Osteoblast (primary cell): ENCODE data around the gene MYH14. TPM values are rescaled to one million over a fixed set of nuclear protein-coding genes. Genes with fewer than 3 reads are reported as not detected.
A peak's percentile ranks its signal among the peaks of the same experiment; 100 is the strongest.

Source experiments
- DNase-seq: peaks from one replicate; pipeline ENCODE4 v3.0.0; 2011; ENCODE audit warnings: low spot score, mixed read lengths; ENCODE audit not compliant: insufficient read length; ENCODE audit errors: missing footprints
- H2AFZ ChIP-seq: 2 replicates; pipeline ENCODE4 v1.6.0; 2011; ENCODE audit warnings: mild to moderate bottlenecking, low read length
- H3K27ac ChIP-seq: 2 replicates; pipeline ENCODE4 v1.5.1; 2011; ENCODE audit warnings: mild to moderate bottlenecking, low read depth, low read length, moderate library complexity
- H3K27me3 ChIP-seq: 2 replicates; pipeline ENCODE4 v1.6.0; 2012; ENCODE audit warnings: mild to moderate bottlenecking, control low read depth, inconsistent platforms, low read length, moderate library complexity; ENCODE audit not compliant: insufficient read depth
- H3K36me3 ChIP-seq: 2 replicates; pipeline ENCODE4 v1.5.1; 2011; ENCODE audit warnings: mild to moderate bottlenecking, low read length, control low read depth, moderate library complexity; ENCODE audit not compliant: insufficient read depth
- H3K4me1 ChIP-seq: 2 replicates; pipeline ENCODE4 v1.5.1; 2011; ENCODE audit warnings: mild to moderate bottlenecking, low read length, control low read depth, moderate library complexity; ENCODE audit not compliant: insufficient read depth
- H3K4me2 ChIP-seq: 2 replicates; pipeline ENCODE4 v1.6.0; 2011; ENCODE audit warnings: mild to moderate bottlenecking, low read length; ENCODE audit not compliant: insufficient read depth
- H3K4me3 ChIP-seq: fragments of 200-600 bp; sonication (generic); 3 replicates; pipeline ENCODE4 v1.5.1; 2012; ENCODE audit warnings: mild to moderate bottlenecking, low read length, inconsistent platforms; ENCODE audit not compliant: insufficient read depth
- H3K79me2 ChIP-seq: 2 replicates; pipeline ENCODE4 v1.6.0; 2012; ENCODE audit warnings: mild to moderate bottlenecking, low read length, control low read depth, inconsistent platforms; ENCODE audit not compliant: insufficient read depth
- H3K9me3 ChIP-seq: 2 replicates; pipeline ENCODE4 v1.5.1; 2011; ENCODE audit warnings: low read depth, low read length, control low read depth
- H4K20me1 ChIP-seq: 2 replicates; pipeline ENCODE4 v1.6.0; 2012; ENCODE audit warnings: mild to moderate bottlenecking, low read length, control low read depth; ENCODE audit not compliant: insufficient read depth
- CTCF ChIP-seq: IDR thresholded peaks from 2 replicates; pipeline ENCODE4 v1.5.1; 2011; ENCODE audit warnings: mild to moderate bottlenecking, low read depth, low read length, moderate library complexity; ENCODE audit errors: extremely low read depth
- total RNA-seq: library from RNA; depleted of rRNA; stranded (reverse); fragments of >200 nt; gene quantifications from 2 replicates; pipeline ENCODE4 v1.2.3, GENCODE V29; 2012

Gene MYH14
- total RNA-seq, 1 donor = not detected

DNA sequence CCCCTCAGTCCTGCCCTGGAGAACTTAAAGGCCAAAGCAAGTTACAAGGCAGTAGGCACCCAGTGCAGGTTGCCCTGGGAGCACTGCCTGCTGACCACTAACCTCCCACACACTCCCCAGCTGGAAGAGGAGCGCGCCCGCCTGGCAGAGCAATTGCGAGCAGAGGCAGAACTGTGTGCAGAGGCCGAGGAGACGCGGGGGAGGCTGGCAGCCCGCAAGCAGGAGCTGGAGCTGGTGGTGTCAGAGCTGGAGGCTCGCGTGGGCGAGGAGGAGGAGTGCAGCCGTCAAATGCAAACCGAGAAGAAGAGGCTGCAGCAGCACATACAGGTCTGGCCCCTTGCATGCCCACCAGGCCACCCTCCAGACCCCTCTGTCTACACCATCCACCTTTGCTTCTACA is 64.6 kb downstream of the MYH14 start:
- Histone ChIP-seq H3K27ac (no peak overlapping the region), H3K4me2 (no peak overlapping the region), H3K36me3 (no peaks in the 10 kb centered on the region), H3K27me3 (no peaks in the 10 kb centered on the region), H3K4me3 (no peak overlapping the region), H3K9me3 (no peaks in the 10 kb centered on the region), H3K79me2 (no peaks in the 10 kb centered on the region), H4K20me1 (no peaks in the 10 kb centered on the region), H3K4me1 (no peaks in the 10 kb centered on the region), H2AFZ (no peak overlapping the region)
- TF ChIP-seq CTCF = no peak
- DNase-seq = peak; percentile 8

GRCh38 chr19:50268501-50268900 is 65.1 kb downstream of the MYH14 start:
- no peak overlapping the region for H3K4me3 ChIP-seq
- H4K20me1 ChIP-seq = no peaks in the 10 kb centered on the region
- no peak overlapping the region for H3K4me2 ChIP-seq
- no peaks in the 10 kb centered on the region for H3K79me2 ChIP-seq
- no peak overlapping the region for H2AFZ ChIP-seq
- H3K4me1 ChIP-seq = no peaks in the 10 kb centered on the region
- H3K36me3 ChIP-seq = no peaks in the 10 kb centered on the region
- no peak for TF ChIP-seq CTCF
- no peaks in the 10 kb centered on the region for H3K9me3 ChIP-seq
- peak; percentile 6 for DNase-seq
- no peak overlapping the region for H3K27ac ChIP-seq
- no peaks in the 10 kb centered on the region for H3K27me3 ChIP-seq

DNA sequence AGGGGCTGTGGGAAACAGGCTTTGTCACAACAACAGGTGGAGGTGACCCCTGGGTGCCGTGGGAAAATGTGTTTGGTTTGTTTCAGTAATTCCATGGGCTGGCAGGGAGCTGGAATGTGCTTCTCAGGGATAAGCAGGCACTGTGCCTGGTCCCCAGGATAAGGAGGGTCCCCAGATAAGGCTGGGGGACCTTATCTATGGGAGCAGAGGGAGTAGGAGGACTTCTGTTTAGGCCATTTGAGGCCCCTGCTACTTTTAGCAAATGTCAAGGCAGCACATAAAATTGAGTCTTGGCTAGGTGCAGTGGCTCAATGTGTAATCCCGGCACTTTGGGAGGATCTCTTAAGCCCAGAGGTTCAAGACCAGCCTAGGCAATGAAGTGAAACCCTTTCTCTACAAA is 66.2 kb downstream of the MYH14 start:
- Histone ChIP-seq H4K20me1 (no peaks in the 10 kb centered on the region), H3K4me1 (no peaks in the 10 kb centered on the region), H2AFZ (no peak overlapping the region), H3K9me3 (no peaks in the 10 kb centered on the region), H3K36me3 (no peaks in the 10 kb centered on the region), H3K27ac (no peak overlapping the region), H3K79me2 (no peaks in the 10 kb centered on the region), H3K4me3 (no peak overlapping the region), H3K27me3 (no peaks in the 10 kb centered on the region), H3K4me2 (no peak overlapping the region)
- DNase-seq = peak; percentile 57
- no peak for TF ChIP-seq CTCF

DNA sequence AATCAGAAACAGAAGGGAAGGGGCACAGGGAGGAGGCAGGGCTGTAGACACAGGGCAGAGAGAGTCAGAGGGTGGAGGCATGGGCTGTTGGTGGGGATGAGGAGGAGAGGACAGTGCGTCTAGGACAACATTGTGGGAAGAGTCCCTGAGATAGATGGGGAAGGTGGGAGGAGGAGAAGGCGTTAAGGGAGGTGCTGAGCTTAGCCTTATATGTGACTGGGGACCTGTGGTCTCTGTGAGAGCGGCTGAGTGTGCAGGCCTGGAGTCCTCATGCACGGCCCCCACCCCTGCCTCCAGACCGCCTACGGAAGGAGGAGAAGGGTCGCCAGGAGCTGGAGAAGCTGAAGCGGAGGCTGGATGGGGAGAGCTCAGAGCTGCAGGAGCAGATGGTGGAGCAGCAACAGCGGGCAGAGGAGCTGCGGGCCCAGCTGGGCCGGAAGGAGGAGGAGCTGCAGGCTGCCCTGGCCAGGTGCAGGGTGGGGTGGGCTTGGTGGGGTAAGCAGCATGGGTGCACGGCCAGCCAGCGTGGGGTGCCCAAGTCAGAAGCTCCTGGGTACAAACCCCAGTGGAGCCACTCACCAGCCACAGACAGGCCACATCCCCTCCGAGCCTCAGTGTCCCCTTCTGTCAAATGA is 69.0 kb downstream of the MYH14 start:
- Histone ChIP-seq H3K27ac (no peak overlapping the region), H3K9me3 (no peaks in the 10 kb centered on the region), H3K4me3 (no peak overlapping the region), H3K27me3 (no peaks in the 10 kb centered on the region), H3K36me3 (no peaks in the 10 kb centered on the region), H4K20me1 (no peaks in the 10 kb centered on the region), H3K4me1 (no peaks in the 10 kb centered on the region), H3K4me2 (no peak overlapping the region), H2AFZ (no peak overlapping the region), H3K79me2 (no peaks in the 10 kb centered on the region)
- peak; percentile 55 for DNase-seq
- no peak for TF ChIP-seq CTCF
